ENCODE measurements around the gene TPRX2. TPM values are rescaled to one million over a fixed set of nuclear protein-coding genes. Genes with fewer than 3 reads are reported as not detected.
A peak's percentile ranks its signal among the peaks of the same experiment; 100 is the strongest.
"Not testable (repeated sequence)": the region's sequence is repeated elsewhere in the genome, so short reads cannot be mapped to it uniquely, and the experiment has no call there.

The TPRX2 gene
- total RNA-seq (2014; rRNA removed; shearing (Covaris generic); ENCODE audit: low replicate concordance): not detected in 2 replicates

GRCh38 chr19:47858646-47859285 lies at the start of gene TPRX2:
Gene TPRX2, plus strand, starts transcription at chr19:47859235. Its CDS starts 12 bp downstream, at chr19:47859247.
- not testable (repeated sequence) for DNase-seq, H3K4me3 ChIP-seq, H3K9me3 ChIP-seq, H3K36me3 ChIP-seq, H3K27me3 ChIP-seq

DNA sequence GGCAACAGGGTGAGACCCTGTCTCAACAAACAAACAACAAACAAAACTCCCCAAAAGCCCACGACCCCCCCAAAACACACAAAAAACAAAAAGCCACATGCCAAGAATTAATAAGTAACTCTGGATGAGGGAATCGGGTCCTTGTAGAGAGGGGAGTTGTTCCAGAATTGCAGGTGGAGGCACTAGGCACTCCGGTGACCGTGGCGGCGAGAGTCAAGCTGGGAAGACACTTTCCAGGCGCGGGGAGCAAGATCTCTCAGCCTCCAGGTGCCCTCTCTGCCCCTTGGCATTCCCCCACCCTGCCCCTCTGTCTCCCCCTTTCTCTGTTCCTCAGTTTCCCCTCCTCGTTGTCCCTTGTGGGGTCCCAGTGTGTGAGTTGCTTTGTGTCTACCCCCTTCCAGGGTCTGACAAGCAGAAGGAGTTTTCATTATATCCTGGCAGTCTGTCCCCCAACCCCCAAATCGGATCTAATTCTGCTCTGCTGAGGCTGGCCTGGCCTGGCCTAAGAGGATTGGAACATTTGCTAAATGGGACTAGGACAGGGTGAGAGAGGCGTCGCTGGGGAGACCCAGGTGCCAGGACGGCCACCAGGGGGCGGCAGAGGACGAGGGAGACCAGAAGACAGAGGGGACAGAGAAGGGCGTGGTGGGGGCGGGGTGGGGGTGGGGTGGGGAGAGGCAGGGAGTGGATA lies 45.6 kb upstream of the TPRX2 start:
- H3K4me3 ChIP-seq: no peak overlapping the region
- no peaks in the 10 kb centered on the region for H3K9me3 ChIP-seq
- DNase-seq: peak; percentile 77
- H3K36me3 ChIP-seq: no peaks in the 10 kb centered on the region
- no peaks in the 10 kb centered on the region for H3K27me3 ChIP-seq

GRCh38 chr19:47813995-47814328 lies 45.1 kb upstream of the TPRX2 start:
- DNase-seq: no peak
- H3K4me3 ChIP-seq: no peak overlapping the region
- H3K9me3 ChIP-seq: no peaks in the 10 kb centered on the region
- no peaks in the 10 kb centered on the region for H3K36me3 ChIP-seq
- no peaks in the 10 kb centered on the region for H3K27me3 ChIP-seq

GRCh38 chr19:47816270-47816669 lies 42.8 kb upstream of the TPRX2 start:
- H3K9me3 ChIP-seq, H3K27me3 ChIP-seq, H3K36me3 ChIP-seq, H3K4me3 ChIP-seq, DNase-seq: not testable (repeated sequence)

DNA sequence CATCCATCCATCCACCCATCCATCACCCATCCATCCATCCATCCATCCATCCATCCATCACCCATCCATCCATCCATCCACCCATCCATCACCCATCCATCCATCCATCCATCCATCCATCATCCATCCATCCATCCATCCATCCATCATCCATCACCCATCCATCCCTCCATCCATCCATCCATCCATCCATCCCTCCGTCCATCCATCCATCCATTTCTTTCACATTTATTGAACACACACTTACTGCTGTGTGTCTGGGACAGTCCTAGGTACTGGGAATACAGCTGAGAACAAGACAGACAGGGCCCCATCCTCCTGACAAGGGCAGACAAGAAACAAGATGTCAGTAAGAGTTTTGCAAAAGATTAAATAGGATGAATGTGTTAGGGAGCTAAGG lies 40.8 kb upstream of the TPRX2 start:
- not testable (repeated sequence) for DNase-seq, H3K9me3 ChIP-seq, H3K4me3 ChIP-seq, H3K27me3 ChIP-seq, H3K36me3 ChIP-seq

DNA sequence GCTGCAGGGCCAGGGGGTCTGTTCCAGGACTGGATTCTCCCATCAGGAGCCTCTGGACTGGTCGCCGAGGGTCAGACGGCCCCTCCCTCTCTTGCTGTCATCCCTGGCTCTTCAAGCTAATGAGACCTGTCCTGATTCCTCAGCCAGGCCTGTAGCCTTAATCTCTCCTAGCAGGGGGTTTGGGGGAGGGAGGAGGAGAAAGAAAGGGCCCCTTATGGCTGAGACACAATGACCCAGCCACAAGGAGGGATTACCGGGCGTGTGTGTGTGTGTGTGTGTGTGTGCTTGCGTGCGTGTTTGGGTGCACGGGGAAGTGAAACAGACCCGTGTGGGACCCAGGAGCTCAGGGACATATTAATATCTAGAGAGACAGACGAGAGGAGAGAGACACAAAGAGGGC lies 39.2 kb upstream of the TPRX2 start:
- DNase-seq: no peak
- H3K27me3 ChIP-seq: peaks cover 5% of the 10 kb centered on the region
- H3K4me3 ChIP-seq: no peak overlapping the region
- H3K36me3 ChIP-seq: no peaks in the 10 kb centered on the region
- H3K9me3 ChIP-seq: no peaks in the 10 kb centered on the region

- Histone ChIP-seq H3K9me3 (no peaks in the 10 kb centered on the region), H3K4me3 (no peak overlapping the region), H3K27me3 (peaks cover 5% of the 10 kb centered on the region), H3K36me3 (no peaks in the 10 kb centered on the region)
- DNase-seq: no peak
Observed at GRCh38 chr19:47820410-47820809, 38.6 kb upstream of the TPRX2 start.

GRCh38 chr19:47821460-47822020 lies 37.5 kb upstream of the TPRX2 start, which contains the start of gene CRX:
Gene CRX, plus strand, starts transcription at chr19:47821937. Its CDS starts 12,507 bp downstream, at chr19:47834444.
- no peak within 1 kb of the TSS for H3K4me3 ChIP-seq
- no peak for DNase-seq
- H3K36me3 ChIP-seq: no peaks in the 10 kb centered on the region
- peaks cover 5% of the 10 kb centered on the region for H3K27me3 ChIP-seq
- peaks cover under 1% of the 10 kb centered on the region; the same call in 1 of the 2 replicates for H3K9me3 ChIP-seq

DNA sequence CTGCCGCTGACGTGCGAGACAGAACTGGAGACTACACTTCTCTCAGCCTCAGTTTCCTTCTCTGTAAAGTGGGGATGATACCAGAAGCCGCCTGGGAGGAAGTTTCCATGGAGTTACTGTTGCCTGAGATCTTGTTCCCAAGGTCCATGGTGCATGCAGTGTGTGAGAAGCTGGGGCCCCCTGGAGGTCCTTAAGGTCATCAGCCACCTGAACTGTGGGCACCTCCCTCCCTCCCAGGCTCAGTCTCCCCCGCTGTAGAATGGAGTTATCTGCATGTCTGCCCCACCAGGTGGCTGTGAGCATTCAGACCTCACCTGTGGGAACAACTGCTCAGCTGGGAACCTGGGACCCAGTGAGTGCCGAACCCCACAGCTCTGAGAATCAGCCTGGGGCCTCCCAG lies 34.6 kb upstream of the TPRX2 start:
- H3K4me3 ChIP-seq: no peak overlapping the region
- no peak for DNase-seq

GRCh38 chr19:47826800-47827199 lies 32.2 kb upstream of the TPRX2 start:
- Histone ChIP-seq H3K36me3 (no peaks in the 10 kb centered on the region), H3K4me3 (no peak overlapping the region), H3K27me3 (peaks cover 10% of the 10 kb centered on the region), H3K9me3 (peaks cover 6% of the 10 kb centered on the region; the same call in 1 of the 2 replicates)
- no peak for DNase-seq

More for the DNA sequence above, 34.6 kb upstream of the TPRX2 start:
- H3K9me3 ChIP-seq: peaks cover 6% of the 10 kb centered on the region; the same call in 1 of the 2 replicates
- no peaks in the 10 kb centered on the region for H3K36me3 ChIP-seq
- H3K27me3 ChIP-seq: peaks cover 5% of the 10 kb centered on the region

GRCh38 chr19:47832723-47833122 lies 26.3 kb upstream of the TPRX2 start:
- Histone ChIP-seq H3K9me3 (no peaks in the 10 kb centered on the region), H3K27me3 (peaks cover 10% of the 10 kb centered on the region), H3K4me3 (no peak overlapping the region), H3K36me3 (no peaks in the 10 kb centered on the region)
- no peak for DNase-seq

GRCh38 chr19:47836038-47836437 lies 23.0 kb upstream of the TPRX2 start:
- no peak for DNase-seq
- no peak overlapping the region for H3K4me3 ChIP-seq
- H3K36me3 ChIP-seq: no peaks in the 10 kb centered on the region
- no peaks in the 10 kb centered on the region for H3K9me3 ChIP-seq
- peaks cover 3% of the 10 kb centered on the region; the same call in 1 of the 2 replicates for H3K27me3 ChIP-seq

- no peaks in the 10 kb centered on the region for H3K27me3 ChIP-seq
- no peak for DNase-seq
- no peaks in the 10 kb centered on the region for H3K9me3 ChIP-seq
- no peak overlapping the region for H3K4me3 ChIP-seq
- no peaks in the 10 kb centered on the region for H3K36me3 ChIP-seq
Observed at GRCh38 chr19:47839411-47839810, 19.6 kb upstream of the TPRX2 start.

DNA sequence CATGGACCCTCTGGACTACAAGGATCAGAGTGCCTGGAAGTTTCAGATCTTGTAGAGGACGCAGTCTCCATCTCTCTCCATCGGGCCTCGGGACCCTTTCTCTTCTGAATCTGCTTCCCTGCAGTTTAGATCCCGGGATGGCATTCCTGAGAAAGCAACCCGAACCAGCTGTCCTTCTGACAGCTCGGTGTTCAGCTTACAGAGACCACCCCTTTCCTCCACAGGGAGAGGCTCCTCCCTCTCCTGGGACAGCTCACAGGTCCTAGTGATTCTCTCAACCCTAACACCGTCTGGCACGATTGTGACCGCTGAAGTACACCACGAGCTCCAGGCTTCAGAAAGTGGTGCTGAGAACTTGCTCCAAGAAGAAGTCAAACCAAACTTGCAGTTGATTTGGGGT lies 19.1 kb upstream of the TPRX2 start:
- no peak for DNase-seq

DNA sequence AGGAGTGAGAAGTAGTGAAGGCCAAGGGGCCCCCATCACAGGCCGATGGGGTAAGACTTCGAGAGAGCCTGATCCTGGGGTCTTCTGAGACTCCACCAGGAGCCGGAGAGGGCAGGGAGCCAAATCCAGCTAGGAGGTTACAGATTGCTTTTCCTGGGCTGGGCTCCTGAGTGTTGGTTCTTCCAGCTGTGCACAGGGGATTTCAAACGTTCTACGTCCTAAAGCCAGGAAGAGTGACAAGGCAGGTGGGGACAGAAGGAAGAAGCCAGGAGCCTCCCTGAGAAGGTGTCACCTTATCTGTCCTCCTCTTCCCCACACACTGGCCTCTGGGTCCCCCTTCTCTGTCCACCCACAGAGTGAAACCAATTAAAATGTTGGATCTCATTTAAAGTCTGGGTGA lies 16.1 kb upstream of the TPRX2 start:
- Histone ChIP-seq H3K36me3 (no peaks in the 10 kb centered on the region), H3K27me3 (peaks cover 4% of the 10 kb centered on the region), H3K9me3 (no peaks in the 10 kb centered on the region), H3K4me3 (no peak overlapping the region)
- DNase-seq: no peak

More for the DNA sequence above, 19.1 kb upstream of the TPRX2 start:
- H3K9me3 ChIP-seq: no peaks in the 10 kb centered on the region
- H3K27me3 ChIP-seq: no peaks in the 10 kb centered on the region
- no peaks in the 10 kb centered on the region for H3K36me3 ChIP-seq
- no peak overlapping the region for H3K4me3 ChIP-seq

- no peak overlapping the region for H3K4me3 ChIP-seq
- no peak for DNase-seq
- H3K36me3 ChIP-seq: no peaks in the 10 kb centered on the region
- H3K27me3 ChIP-seq: peaks cover 19% of the 10 kb centered on the region
- H3K9me3 ChIP-seq: no peaks in the 10 kb centered on the region
Observed at GRCh38 chr19:47848425-47848822, 10.6 kb upstream of the TPRX2 start.

GRCh38 chr19:47848823-47849473 lies 10.1 kb upstream of the TPRX2 start:
- Histone ChIP-seq H3K27me3 (peaks cover 19% of the 10 kb centered on the region), H3K36me3 (no peaks in the 10 kb centered on the region), H3K4me3 (peak overlapping the region; percentile 17; the same call in 1 of the 2 replicates), H3K9me3 (no peaks in the 10 kb centered on the region)
- peak; percentile 39 for DNase-seq
